Loucy (cell line): Measurements from ENCODE around the gene NFASC.

Experiments
- EZH2phosphoT487 ChIP-seq: fragments of 200-600 bp; IDR thresholded peaks from 2 replicates; pipeline ENCODE4 v1.6.1; 2018; ENCODE audit warnings: antibody characterized with exemption, mild to moderate bottlenecking, moderate library complexity, borderline replicate concordance
- TF ChIP-seq, protein P1 (sequence below): fragments of 200-600 bp; sonication (generic); conservative IDR thresholded peaks from 2 replicates; pipeline ENCODE4 v1.5.1; 2014; ENCODE audit warnings: mild to moderate bottlenecking, antibody characterized with exemption, low read length

DNA sequence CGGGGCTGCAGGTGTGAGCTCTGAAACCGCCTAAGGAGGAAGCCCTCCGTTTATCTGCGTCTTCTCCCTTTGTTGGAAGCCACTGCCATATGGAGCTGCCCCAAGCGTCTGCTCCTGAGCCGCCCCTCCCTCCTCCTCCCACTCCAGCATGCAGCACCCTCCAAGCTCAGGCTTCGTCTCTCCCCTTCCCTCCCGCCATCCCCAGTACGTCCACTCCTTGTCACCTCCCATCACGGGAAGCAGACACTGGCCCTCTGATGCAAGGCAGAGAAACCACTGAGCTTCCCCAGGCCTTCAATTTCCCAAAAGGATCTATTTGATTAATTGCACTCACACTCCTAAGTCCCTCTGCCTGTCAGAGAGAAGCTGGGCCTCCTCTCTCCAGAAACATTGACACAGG is 52.5 kb downstream of the NFASC start:
- TF ChIP-seq, protein P1, sequence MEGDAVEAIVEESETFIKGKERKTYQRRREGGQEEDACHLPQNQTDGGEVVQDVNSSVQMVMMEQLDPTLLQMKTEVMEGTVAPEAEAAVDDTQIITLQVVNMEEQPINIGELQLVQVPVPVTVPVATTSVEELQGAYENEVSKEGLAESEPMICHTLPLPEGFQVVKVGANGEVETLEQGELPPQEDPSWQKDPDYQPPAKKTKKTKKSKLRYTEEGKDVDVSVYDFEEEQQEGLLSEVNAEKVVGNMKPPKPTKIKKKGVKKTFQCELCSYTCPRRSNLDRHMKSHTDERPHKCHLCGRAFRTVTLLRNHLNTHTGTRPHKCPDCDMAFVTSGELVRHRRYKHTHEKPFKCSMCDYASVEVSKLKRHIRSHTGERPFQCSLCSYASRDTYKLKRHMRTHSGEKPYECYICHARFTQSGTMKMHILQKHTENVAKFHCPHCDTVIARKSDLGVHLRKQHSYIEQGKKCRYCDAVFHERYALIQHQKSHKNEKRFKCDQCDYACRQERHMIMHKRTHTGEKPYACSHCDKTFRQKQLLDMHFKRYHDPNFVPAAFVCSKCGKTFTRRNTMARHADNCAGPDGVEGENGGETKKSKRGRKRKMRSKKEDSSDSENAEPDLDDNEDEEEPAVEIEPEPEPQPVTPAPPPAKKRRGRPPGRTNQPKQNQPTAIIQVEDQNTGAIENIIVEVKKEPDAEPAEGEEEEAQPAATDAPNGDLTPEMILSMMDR: no peak
- no peak for TF ChIP-seq EZH2phosphoT487
